HG02642 (cell line): ENCODE data around the gene FZD7.

ENCODE experiments used
- ATAC-seq: cut with Tn5 transposase; IDR thresholded peaks from one replicate; pipeline ENCODE4 v1.9.1; 2021; ENCODE audit warnings: mild to moderate bottlenecking; ENCODE audit not compliant: unreplicated experiment, poor library complexity

FZD7 gene

GRCh38 chr2:202061695-202062094, 28.0 kb downstream of the FZD7 start:
- no peak for ATAC-seq

- ATAC-seq: no peak
These were observed 30.7 kb downstream of the FZD7 start for GRCh38 chr2:202064171-202064880.

GRCh38 chr2:202064881-202065230, 31.2 kb downstream of the FZD7 start:
- ATAC-seq: no peak

- no peak for ATAC-seq
These were observed 32.2 kb downstream of the FZD7 start for GRCh38 chr2:202065876-202066275.

- ATAC-seq: no peak
These were observed 33.2 kb downstream of the FZD7 start for GRCh38 chr2:202066875-202067274.

GRCh38 chr2:202067589-202067988, 33.9 kb downstream of the FZD7 start:
- no peak for ATAC-seq

DNA sequence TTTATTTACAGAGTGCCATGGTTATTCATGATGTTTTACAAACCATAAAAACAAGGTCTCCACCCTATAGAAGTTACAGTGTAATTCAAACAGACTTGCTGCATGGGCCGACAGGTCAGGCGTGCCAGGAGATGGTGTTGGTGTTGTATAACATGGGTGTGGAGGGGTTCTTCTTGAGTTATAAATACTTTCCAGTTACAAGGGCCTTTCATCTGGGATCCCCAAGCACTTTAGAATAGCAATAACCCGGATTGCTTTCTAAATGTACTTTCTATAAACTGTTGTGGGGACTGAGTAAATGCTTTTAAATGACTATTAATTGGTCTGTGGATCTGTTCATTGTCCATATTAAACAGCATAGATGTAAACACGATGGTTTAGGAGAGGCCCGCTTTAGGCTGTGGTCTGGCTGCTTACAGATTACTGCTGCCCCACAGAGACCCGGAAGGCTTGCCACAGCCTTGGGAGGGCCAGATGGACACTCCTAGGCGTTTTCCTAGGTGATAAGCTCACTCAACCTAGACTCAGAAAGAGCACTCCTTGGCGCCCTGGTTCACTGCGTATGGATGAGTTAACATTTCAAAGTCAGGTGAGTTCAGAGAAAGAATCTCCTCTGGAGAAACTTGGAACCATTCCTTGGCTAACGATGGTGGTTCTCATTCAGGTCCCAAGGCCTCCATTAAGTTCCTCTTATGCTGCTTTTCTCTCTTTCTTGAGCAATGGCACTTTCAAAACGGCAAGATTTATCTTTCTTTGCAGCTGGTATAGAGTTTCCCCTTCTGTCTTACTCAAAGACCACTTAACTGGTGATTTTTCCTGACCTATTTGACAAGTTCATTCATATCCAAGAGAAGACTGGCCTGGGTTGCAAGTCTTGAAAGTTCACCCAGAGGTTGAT, 35.8 kb downstream of the FZD7 start:
- ATAC-seq: no peak

DNA sequence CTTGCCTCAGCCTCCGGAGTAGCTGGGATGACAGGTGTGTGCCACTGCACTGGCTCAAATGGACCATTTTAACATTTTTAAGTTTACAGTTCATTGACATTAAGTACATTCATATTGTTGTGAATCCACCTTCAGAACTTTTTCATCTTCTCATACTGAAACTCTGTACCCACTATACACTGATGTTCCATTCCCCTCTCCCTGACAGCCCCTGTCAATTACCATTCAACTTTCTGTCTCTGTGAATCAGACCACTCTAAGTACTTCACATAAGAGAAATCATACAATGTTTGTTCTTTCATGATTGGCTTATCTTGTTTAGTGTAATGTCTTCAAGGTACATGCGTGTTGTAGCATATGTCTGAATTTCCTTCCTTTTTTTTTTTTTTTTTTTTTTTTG, 37.5 kb downstream of the FZD7 start:
- no peak for ATAC-seq

DNA sequence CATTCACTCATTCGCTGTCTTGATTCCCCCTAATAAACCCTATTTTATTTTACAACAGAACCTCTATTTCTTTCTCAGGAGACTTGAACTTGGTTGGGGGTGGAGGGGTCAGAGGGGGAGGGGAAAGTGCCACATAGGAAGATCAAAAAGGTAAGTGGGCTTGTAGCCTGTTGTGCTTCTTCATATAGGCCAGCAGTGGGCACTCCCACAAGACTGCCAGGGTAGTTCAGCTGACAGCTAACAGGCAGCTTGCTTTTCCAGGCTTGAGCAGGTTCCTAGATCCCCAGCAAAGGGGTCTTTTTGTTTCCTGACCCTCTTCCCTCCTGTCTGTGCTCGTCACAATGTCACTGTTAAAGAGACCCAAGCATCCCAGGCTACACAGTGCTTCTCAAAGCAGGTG, 38.6 kb downstream of the FZD7 start:
- no peak for ATAC-seq

GRCh38 chr2:202072737-202073401, 39.2 kb downstream of the FZD7 start, which contains the start of gene KIAA2012:
TSS of gene KIAA2012 (plus strand) at chr2:202073255. CDS start at chr2:202073628, 373 bp downstream.
- ATAC-seq: no peak

DNA sequence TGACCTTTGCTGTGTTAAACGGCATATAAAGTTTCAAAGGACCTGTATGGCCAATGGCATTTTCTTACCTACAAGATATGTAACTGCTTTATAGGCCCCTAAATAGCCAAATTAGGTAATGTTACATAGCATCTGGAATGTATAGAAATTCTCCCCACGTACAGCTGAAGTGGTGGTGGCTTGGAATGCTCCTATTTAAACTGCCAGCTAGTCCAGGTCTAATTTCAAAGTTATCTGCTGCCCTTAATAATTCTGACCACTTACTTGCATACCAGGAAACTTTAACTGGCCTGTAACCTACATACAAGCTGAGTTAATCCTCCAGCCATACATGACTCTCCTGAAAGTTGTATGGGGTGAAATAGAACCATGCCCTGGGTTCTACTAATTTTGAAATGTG, 40.7 kb downstream of the FZD7 start:
- no peak for ATAC-seq

DNA sequence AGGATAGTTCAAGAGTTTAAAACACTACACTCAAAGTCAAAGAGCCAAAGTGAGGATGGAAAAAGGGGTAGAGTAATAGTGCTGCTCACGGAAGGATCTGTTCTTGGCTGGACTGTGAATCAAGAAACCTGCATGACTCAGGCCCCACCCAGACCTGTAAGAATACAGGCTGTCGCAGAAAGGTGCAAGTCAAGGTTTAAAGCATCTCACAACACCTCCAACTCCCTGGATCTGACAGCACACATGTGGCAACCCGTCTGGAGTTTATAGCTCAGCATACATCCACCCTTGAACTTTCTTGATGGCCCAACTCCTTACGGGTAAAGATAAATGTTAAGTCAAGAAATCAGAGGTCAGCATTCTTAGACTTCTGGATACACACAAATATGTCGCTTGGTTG, 45.7 kb downstream of the FZD7 start:
- no peak for ATAC-seq

DNA sequence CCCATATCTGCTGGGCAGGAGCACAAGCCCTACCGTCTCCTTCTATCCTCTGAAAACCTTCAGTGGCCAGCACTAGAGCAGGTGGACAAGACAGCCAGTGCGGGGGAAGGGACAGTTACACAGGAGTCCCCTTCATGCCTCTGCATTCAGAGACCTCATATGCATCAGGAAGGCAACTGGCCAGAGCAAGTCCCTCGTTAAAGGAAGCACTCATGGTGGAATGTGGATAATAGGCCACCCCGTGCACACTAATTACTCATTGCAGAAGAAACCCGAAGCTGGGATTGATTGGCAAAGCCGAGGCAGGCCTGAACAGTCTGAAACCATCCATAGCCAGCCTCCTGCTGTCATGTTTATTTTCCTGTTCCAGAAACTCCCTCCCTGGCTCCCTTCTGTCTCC, 50.6 kb downstream of the FZD7 start:
- no peak for ATAC-seq
